Measurements from ENCODE around the gene NANOS1.

DNA sequence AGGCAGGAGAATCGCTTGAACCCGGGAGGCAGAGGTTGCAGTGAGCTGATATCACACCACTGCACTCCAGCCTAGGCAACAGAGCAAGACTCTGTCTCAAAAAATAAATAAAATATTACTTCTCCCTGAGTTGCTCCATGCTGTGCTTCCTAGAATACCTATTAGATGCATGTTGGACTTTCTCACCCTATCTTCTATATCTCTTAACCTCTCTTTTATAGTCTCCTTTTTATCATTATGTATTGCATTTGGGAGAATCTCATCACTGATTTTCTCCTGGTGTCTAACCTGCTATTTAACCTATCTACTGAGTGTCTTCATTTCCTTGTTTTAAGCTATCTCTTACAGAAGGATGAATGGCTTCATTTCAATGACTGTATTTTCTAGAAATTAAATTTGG lies 32.1 kb upstream of the NANOS1 start:
- TF ChIP-seq, protein P1, sequence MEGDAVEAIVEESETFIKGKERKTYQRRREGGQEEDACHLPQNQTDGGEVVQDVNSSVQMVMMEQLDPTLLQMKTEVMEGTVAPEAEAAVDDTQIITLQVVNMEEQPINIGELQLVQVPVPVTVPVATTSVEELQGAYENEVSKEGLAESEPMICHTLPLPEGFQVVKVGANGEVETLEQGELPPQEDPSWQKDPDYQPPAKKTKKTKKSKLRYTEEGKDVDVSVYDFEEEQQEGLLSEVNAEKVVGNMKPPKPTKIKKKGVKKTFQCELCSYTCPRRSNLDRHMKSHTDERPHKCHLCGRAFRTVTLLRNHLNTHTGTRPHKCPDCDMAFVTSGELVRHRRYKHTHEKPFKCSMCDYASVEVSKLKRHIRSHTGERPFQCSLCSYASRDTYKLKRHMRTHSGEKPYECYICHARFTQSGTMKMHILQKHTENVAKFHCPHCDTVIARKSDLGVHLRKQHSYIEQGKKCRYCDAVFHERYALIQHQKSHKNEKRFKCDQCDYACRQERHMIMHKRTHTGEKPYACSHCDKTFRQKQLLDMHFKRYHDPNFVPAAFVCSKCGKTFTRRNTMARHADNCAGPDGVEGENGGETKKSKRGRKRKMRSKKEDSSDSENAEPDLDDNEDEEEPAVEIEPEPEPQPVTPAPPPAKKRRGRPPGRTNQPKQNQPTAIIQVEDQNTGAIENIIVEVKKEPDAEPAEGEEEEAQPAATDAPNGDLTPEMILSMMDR (conservative IDR thresholded peaks at IDR 0.05), result no peak
- TF ChIP-seq ZFX (IDR thresholded peaks at IDR 0.05), result no peak

Measured in C4-2B (cell line).